ENCODE measurements around the gene C5orf15. TPM values are rescaled to one million over a fixed set of nuclear protein-coding genes. Genes with fewer than 3 reads are reported as not detected.

The C5orf15 gene
- total RNA-seq, 1 donor from 2014 or later = 20.8 TPM

DNA sequence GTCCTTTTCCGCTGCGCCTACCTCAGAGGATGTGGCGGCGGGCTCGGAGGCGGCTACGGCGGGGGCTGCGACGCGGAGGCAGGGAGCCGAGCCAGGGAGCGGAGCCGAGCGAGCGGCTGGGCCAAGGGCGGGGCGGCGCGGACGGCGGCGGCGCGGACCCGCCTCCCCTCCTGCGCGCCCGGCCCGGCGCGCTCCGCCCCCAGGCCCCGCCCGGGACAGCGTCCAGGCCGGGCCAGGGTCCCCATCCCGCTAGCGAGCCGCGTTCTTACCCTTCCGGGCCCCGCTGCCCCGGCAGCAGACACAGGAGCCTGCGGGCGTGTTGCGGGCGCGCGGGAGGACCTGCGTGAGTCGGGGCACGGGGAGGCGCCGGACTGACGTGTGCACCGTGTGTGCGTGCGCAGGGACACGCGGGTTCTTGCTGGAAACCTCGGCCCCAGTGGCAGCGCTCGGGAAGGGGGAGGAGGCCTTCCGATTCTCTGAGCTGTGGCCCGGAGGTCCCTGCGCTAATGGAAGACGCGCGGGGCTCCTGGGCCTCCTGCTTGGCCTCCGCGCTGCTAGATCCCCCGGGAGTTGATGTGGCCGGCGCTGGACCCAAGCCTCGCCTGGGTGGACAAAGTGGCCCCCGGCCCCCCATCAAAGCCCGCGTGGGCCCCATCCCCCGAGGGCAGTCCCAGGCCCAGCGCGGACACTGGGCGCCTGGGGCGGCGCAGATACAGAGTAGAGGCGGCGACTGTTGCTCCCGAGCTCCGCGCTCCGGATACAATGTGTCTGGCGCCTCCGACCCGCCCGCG is 36.4 kb upstream of the C5orf15 start, which contains the start of gene VDAC1:
Gene VDAC1, minus strand, starts transcription at position 350 of the 791 bp plus-strand sequence. CDS start 11,963 bp downstream, outside the sequence.
- FAIRE-seq = no peak

DNA sequence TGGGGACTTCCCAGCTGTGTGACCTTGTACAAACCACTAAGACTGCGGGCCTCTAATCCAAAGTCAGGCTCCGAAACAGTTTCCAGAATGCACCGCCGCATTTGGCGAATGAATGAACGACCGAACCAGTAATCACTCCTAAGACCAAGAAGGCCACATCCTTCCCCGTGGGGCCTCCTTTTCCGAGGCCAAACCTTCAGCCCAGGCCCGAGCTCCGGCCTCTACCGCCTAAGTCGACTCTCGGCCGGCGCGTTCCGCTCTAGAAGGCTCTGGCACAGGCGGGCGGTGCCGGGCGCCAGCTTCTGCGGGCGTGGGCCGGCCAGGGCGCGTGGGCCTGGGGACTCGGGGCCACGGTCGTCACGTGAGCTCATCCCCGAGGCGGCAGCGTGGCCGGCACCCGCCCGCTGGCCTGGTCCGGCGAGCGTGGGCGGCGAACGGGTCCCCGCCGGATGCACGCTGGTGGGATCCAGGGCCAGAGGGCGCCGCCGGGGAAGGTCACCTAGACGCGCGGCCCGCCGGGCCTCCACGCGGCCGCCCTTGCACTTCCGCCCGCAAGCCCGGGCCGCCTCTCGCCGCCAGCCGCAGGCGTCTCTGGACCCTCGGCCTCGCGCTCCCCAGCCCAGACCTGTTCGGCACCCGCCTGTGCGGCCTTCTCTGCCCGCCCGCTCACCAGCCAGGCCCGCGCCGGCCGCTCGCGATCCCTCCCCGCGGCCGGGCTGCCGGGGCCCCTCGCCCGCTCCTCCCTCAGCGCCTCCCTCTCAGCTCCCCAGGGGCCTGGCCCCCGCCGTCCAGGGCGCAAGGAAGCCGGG is 35.6 kb upstream of the C5orf15 start:
- H3K27me3 ChIP-seq (ENCODE audit: control insufficient read depth, insufficient read depth, low read length) = no peaks in the 10 kb centered on the region
- H3K4me3 ChIP-seq (ENCODE audit: low read depth, low read length) = peak overlapping the region; percentile 80
- FAIRE-seq = no peak
- peaks cover 13% of the 10 kb centered on the region for H3K36me3 ChIP-seq (ENCODE audit: control insufficient read depth, insufficient read depth, low read length)
- DNase-seq (ENCODE audit: low read depth) = no peak
- TF ChIP-seq, protein P1, sequence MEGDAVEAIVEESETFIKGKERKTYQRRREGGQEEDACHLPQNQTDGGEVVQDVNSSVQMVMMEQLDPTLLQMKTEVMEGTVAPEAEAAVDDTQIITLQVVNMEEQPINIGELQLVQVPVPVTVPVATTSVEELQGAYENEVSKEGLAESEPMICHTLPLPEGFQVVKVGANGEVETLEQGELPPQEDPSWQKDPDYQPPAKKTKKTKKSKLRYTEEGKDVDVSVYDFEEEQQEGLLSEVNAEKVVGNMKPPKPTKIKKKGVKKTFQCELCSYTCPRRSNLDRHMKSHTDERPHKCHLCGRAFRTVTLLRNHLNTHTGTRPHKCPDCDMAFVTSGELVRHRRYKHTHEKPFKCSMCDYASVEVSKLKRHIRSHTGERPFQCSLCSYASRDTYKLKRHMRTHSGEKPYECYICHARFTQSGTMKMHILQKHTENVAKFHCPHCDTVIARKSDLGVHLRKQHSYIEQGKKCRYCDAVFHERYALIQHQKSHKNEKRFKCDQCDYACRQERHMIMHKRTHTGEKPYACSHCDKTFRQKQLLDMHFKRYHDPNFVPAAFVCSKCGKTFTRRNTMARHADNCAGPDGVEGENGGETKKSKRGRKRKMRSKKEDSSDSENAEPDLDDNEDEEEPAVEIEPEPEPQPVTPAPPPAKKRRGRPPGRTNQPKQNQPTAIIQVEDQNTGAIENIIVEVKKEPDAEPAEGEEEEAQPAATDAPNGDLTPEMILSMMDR (IDR thresholded peaks at IDR 0.05; ENCODE audit: insufficient read depth, low read length, severe bottlenecking) = no peak

More for the DNA sequence above, 36.4 kb upstream of the C5orf15 start, which contains the start of gene VDAC1:
- TF ChIP-seq, protein P1 (IDR thresholded peaks at IDR 0.05; ENCODE audit: insufficient read depth, low read length, severe bottlenecking) = no peak
- peaks cover 11% of the 10 kb centered on the region for H3K36me3 ChIP-seq (ENCODE audit: control insufficient read depth, insufficient read depth, low read length)
- H3K4me3 ChIP-seq (ENCODE audit: low read depth, low read length) = peak within 1 kb of the TSS; percentile 80
- peak; percentile 65 for DNase-seq (ENCODE audit: low read depth)
- no peaks in the 10 kb centered on the region for H3K27me3 ChIP-seq (ENCODE audit: control insufficient read depth, insufficient read depth, low read length)

DNA sequence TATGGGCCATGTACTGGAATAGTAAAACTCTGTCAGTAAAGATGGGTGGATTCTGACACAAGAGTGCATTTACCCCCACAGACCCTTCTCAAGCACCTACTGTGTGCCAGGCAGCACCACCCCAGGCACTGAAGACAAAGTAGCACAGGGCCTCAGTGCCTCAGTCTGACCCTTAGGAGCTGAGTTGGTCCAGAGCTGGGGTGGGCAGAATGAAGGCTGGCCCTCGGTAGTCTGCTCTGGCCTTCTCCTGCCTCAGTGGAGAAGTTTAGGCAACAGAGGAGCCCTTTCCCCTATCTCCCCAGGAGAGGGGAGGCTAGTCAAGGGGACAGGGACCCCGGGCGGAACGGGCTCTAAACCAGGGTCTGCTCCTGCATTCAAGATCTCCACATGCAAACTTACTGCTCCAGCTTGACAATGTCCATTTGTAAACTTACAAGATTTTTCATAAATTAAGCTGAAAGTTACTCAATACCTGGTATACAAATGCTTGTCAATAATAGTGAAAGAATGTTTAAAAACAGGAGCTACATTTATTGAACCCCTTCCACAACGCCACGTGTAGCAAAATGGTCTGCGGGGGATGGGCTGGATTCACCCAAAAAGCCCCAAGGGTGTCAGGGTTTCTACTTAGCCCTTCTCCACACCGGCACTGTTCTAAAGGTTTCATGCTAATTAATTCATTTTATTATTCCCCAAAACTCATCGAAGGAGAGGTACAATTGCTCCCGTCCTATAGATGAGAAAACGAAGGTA is 34.8 kb upstream of the C5orf15 start:
- Histone ChIP-seq H3K4me3 (ENCODE audit: low read depth, low read length) (peak overlapping the region; percentile 80), H3K36me3 (ENCODE audit: control insufficient read depth, insufficient read depth, low read length) (peaks cover 14% of the 10 kb centered on the region), H3K27me3 (ENCODE audit: control insufficient read depth, insufficient read depth, low read length) (no peaks in the 10 kb centered on the region)
- TF ChIP-seq, protein P1 (IDR thresholded peaks at IDR 0.05; ENCODE audit: insufficient read depth, low read length, severe bottlenecking) = no peak
- DNase-seq (ENCODE audit: low read depth) (no peak), FAIRE-seq (no peak)

DNA sequence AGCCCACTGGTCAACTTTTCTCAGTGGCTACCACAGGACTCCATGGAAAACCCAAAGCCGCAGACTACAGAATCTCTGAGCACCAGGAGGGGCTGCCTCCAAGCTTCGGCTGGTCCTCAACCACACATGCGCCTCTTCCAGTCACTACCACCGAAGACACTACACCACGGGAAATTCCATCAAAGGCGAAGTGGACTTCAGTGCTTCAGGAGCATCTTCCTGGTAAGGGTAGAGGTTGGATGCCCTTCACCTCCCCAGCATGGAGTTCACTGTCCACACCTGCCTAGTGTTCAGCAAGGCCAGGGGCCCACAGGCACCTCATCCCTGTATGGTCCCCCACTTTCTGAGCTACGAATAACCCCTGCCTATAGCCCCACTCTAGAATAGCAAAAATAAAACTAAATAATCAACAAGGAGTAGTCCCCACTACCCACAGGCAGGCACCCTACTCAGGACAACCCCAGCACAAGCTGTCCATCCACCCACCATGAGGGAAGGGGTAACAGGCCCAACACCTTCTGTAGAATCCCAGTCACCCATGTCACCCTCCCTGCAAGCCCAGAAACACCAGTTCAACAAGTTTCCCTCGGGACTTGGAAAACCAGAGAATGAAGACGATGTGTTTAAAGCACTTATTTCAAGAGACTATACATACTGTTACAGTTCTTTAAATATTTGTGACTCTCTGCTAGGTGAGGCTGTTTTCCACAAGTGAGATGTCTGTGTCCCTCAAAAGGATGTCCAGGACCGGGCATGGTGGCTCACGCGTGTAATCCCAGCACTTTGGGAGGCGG is 33.7 kb upstream of the C5orf15 start:
- Histone ChIP-seq H3K36me3 (ENCODE audit: control insufficient read depth, insufficient read depth, low read length) (peaks cover 14% of the 10 kb centered on the region), H3K4me3 (ENCODE audit: low read depth, low read length) (no peak overlapping the region), H3K27me3 (ENCODE audit: control insufficient read depth, insufficient read depth, low read length) (no peaks in the 10 kb centered on the region)
- DNase-seq (ENCODE audit: low read depth) (no peak), FAIRE-seq (no peak)
- TF ChIP-seq, protein P1 (IDR thresholded peaks at IDR 0.05; ENCODE audit: insufficient read depth, low read length, severe bottlenecking) = no peak
